ENCODE results near the gene TUBB3.

TUBB3 gene

DNA sequence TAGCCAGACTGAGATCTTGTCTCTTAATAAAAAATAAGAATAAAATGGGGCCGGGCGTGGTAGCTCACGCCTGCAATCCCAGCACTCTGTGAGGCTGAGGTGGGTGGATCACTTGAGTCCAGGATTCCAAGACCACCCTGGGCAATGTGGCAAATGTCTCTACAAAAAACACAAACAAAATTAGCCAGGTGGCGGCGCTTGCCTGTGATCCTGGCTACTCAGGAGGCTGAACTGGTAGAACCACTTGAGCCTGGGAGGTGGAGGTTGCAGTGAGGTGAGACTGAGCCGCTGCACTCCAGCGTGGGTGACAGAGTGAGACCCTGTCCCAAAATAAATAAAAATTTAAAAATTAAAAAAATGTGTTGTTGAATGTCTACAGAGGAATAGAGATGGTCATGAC, 22.5 kb downstream of the TUBB3 start:
- TF ChIP-seq CTCF (IDR thresholded peaks at IDR 0.05; ENCODE audit: control insufficient read depth, insufficient read depth, low read depth, low read length, missing control alignments), result no peak
- no peak for DNase-seq (ENCODE audit: low read depth)
- no peak overlapping the region for H3K4me3 ChIP-seq (ENCODE audit: control insufficient read depth, low read depth, low read length)

- no peak overlapping the region for H3K4me3 ChIP-seq (ENCODE audit: control insufficient read depth, low read depth, low read length)
- no peak for DNase-seq (ENCODE audit: low read depth)
- TF ChIP-seq CTCF (IDR thresholded peaks at IDR 0.05; ENCODE audit: control insufficient read depth, insufficient read depth, low read depth, low read length, missing control alignments), result no peak
These were observed 23.4 kb downstream of the TUBB3 start for GRCh38 chr16:89946515-89946914.

- no peak for DNase-seq (ENCODE audit: low read depth)
- TF ChIP-seq CTCF (IDR thresholded peaks at IDR 0.05; ENCODE audit: control insufficient read depth, insufficient read depth, low read depth, low read length, missing control alignments), result no peak
These were observed 26.1 kb downstream of the TUBB3 start for GRCh38 chr16:89949121-89949742.

DNA sequence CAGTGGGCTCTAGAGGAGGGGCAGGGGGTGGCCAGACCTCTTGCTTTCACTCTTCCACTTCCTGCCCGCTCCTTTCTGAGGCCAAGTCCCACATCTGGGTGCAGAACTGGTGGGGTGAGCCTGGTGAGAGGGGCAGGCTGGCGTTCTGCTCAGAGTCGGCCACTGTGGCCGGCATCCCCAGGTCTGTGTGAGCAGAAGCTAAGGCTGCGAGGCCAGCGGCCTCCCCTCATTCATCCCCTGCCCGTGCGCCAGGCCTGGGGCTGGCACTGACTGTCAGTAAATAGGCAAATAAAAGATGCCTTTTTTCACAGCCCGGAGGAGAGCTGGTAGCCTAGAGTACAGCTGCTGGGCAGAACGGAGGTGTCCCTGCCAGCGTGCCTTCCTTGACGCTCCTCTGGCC, 26.6 kb downstream of the TUBB3 start:
- no peak for DNase-seq (ENCODE audit: low read depth)
- no peak for TF ChIP-seq CTCF (IDR thresholded peaks at IDR 0.05; ENCODE audit: control insufficient read depth, insufficient read depth, low read depth, low read length, missing control alignments)
- H3K4me3 ChIP-seq (ENCODE audit: control insufficient read depth, low read depth, low read length), result peak overlapping the region; percentile 52

More at GRCh38 chr16:89949121-89949742, 26.1 kb downstream of the TUBB3 start:
- H3K4me3 ChIP-seq (ENCODE audit: control insufficient read depth, low read depth, low read length), result peak overlapping the region; percentile 52

DNA sequence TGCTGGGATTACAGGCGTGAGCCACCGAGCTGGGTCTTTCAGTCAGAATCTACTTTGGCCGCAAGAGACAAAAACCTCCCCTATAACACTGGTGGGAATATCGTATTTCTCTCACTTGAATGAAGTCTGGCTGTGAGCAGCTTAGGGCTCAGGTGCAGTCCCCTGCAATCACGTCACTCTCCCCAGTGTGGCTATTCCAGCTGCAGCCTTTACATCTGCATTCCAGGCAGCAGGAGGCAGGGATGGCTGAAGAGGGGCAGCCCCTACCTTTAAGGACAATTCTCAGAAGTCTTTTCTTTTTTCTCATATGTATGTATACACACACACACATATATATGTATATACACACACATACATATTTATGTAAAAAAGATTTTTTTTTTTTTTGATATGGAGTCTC, 28.4 kb downstream of the TUBB3 start:
- H3K4me3 ChIP-seq (ENCODE audit: control insufficient read depth, low read depth, low read length), result no peak overlapping the region
- no peak for TF ChIP-seq CTCF (IDR thresholded peaks at IDR 0.05; ENCODE audit: control insufficient read depth, insufficient read depth, low read depth, low read length, missing control alignments)
- DNase-seq (ENCODE audit: low read depth), result no peak

GRCh38 chr16:89952049-89952448, 28.9 kb downstream of the TUBB3 start:
- TF ChIP-seq CTCF (IDR thresholded peaks at IDR 0.05; ENCODE audit: control insufficient read depth, insufficient read depth, low read depth, low read length, missing control alignments), result no peak
- no peak overlapping the region for H3K4me3 ChIP-seq (ENCODE audit: control insufficient read depth, low read depth, low read length)
- no peak for DNase-seq (ENCODE audit: low read depth)
